Right cardiac atrium (tissue), 5 donors: ENCODE results near the gene FCHSD2. TPM values are rescaled to one million over a fixed set of nuclear protein-coding genes. Genes with fewer than 3 reads are reported as not detected.
A peak's percentile ranks its signal among the peaks of the same experiment; 100 is the strongest.

Experiments used
- ATAC-seq, 2 donors: fragments of 200-7000 bp; cut with Tn5 transposase; one replicate each; pipeline versions ENCODE4 v1.8.0 to v1.9.1; 2020; ENCODE audit warnings: moderate library complexity in 2 of 2, mild to moderate bottlenecking in 1 of 2
- DNase-seq, 3 donors: peaks; one replicate each; pipeline ENCODE4 v3.0.0-alpha.2; 2020
- H3K27ac ChIP-seq: one replicate; pipeline ENCODE4 v1.5.1; 2013; ENCODE audit warnings: mild to moderate bottlenecking, low read length, control low read depth, moderate library complexity
- H3K27me3 ChIP-seq: one replicate; pipeline ENCODE4 v1.6.1; 2013; ENCODE audit not compliant: control insufficient read depth, insufficient read depth
- H3K4me1 ChIP-seq: one replicate; pipeline ENCODE4 v1.6.1; 2013; ENCODE audit warnings: low read length; ENCODE audit not compliant: control insufficient read depth, insufficient read depth
- H3K4me3 ChIP-seq: one replicate; pipeline ENCODE4 v1.5.1; 2013; ENCODE audit warnings: low read length, control low read depth
- H3K9me3 ChIP-seq: one replicate; pipeline ENCODE4 v1.6.1; 2013; ENCODE audit warnings: low read length; ENCODE audit not compliant: control insufficient read depth
- WGBS: extraction: QIAGEN DNeasy Blood & Tissue Kit; methylation state at CpG from one replicate; pipeline ENCODE4 v1.1.7; 2013; 5-methylcytosine and 5-hydroxymethylcytosine counted together
- intact Hi-C, 4 donors: fragments of 100-400 bp; cut with DNase I; formaldehyde crosslinking; loops; one replicate each; pipeline versions ENCODE4 v1.11.0 to v1.14.0; 2022 to 2023
- polyA plus RNA-seq: library from polyadenylated mRNA; stranded (reverse); fragments of 200-250 nt; gene quantifications from one replicate; pipeline ENCODE4 v1.2.3, GENCODE V29; 2013
- total RNA-seq, 4 donors: library from RNA; stranded (reverse); fragmentation: NEBNext Ultra II Directional; extraction: Animal tissue kit (Norgen Biotek cat#: 25700); gene quantifications; one replicate each; pipeline ENCODE4 v1.2.1, GENCODE V29; 2021
- donor health status: healthy with polysubstance abuse.
- donor health status: DM: no; HTN: yes; CAD: no.
- donor health status: DM: no; HTN: no; CAD: no.
- donor health status: DM: no; HTN: yes; CAD: no; lungs with severe emphysema.
- donor health status: DM: yes; HTN: yes; CAD: no.

The FCHSD2 gene
- total and polyA plus RNA-seq, 5 donors: 12.6 to 54.1 (median 36.2) TPM

GRCh38 chr11:73160005-73160760 lies 18.1 kb upstream of the FCHSD2 start:
- Histone ChIP-seq H3K27ac (no peak overlapping the region), H3K4me1 (peaks cover 16% of the 10 kb centered on the region), H3K27me3 (no peaks in the 10 kb centered on the region), H3K9me3 (no peaks in the 10 kb centered on the region), H3K4me3 (no peak overlapping the region)
- ATAC-seq: no peak
- no peak for DNase-seq
- WGBS: 75% methylated on average over 10 of the region's 10 CpGs
- intact Hi-C loops: no loop called here

- Histone ChIP-seq H3K4me1 (peaks cover 16% of the 10 kb centered on the region), H3K4me3 (no peak overlapping the region), H3K27me3 (no peaks in the 10 kb centered on the region), H3K9me3 (no peaks in the 10 kb centered on the region), H3K27ac (peak overlapping the region; percentile 43)
- DNase-seq: no peak
- no peak for ATAC-seq
- intact Hi-C loops: no loop called here
- 94% methylated on average over 3 of the region's 3 CpGs for WGBS
These were observed 17.2 kb upstream of the FCHSD2 start for GRCh38 chr11:73159297-73159696.

DNA sequence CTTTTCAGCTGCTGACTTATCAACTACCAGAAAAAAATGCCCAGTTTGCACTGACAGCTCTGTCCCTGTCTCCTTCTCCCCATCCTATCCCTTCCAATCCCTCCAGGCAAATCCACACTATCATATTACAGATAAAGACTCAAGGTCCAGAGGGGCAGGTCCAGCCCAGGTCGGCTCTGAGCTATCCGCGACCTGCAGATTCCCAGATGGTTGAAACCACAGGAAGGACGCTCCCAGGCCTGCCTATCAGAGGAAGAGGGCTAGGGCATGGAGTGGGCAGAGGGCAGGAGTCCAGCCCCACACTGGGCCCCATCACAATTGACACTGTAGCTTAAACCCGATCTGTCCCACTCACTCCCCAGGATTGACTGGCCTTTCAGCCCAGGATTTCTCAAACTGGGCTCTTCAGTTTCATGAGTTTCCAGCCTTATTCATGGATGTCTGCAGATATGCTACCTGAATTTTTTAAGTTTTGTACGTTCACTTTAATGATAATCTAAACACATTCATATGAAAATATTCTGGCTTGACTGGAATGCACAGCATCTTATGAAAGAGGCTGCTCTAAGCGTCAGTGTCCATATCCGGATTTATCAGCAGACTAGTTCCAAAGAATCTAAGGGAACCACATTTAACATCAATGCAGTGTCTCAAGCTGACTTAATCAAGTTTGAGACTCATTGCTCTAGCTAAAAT lies 16.4 kb upstream of the FCHSD2 start:
- WGBS: 53% methylated on average over 8 of the region's 8 CpGs
- H3K4me1 ChIP-seq: peaks cover 15% of the 10 kb centered on the region
- H3K4me3 ChIP-seq: no peak overlapping the region
- DNase-seq: no peak
- intact Hi-C loops: no loop called here
- peak overlapping the region; percentile 71 for H3K27ac ChIP-seq
- H3K9me3 ChIP-seq: no peaks in the 10 kb centered on the region
- H3K27me3 ChIP-seq: no peaks in the 10 kb centered on the region
- ATAC-seq: peak; percentile 12 to 14

GRCh38 chr11:73157101-73158010 lies 15.2 kb upstream of the FCHSD2 start:
- 40% methylated on average over 9 of the region's 9 CpGs for WGBS

DNA sequence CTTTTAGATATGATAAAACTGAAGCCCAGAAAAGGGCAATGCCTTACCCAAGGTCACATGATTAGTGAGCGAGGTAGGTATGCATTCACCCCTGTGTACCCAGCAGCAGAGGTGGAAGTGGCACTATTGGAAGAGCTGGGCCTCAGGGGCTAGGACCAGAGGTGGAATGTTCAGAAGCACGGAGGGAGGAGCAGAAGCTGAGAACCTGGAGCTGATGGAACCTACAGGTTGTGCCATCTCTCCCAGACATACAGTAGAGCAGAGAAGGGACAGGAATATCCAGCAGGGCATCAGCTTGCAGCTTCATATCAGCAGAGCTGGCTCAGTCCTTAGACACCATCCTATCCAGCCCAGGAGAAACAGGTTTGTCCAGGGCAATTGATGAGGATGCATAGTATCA lies 14.6 kb upstream of the FCHSD2 start:
- peak overlapping the region; percentile 86 for H3K27ac ChIP-seq

More at GRCh38 chr11:73157101-73158010, 15.2 kb upstream of the FCHSD2 start:
- no peaks in the 10 kb centered on the region for H3K9me3 ChIP-seq
- no peaks in the 10 kb centered on the region for H3K27me3 ChIP-seq
- peak overlapping the region; percentile 86 for H3K27ac ChIP-seq
- no peak overlapping the region for H3K4me3 ChIP-seq
- peaks cover 13% of the 10 kb centered on the region for H3K4me1 ChIP-seq
- intact Hi-C loops: no loop called here
- ATAC-seq (peak; percentile 77 to 84), DNase-seq (peak; percentile 40 to 81 (median 76))

GRCh38 chr11:73156114-73156513 lies 14.0 kb upstream of the FCHSD2 start:
- WGBS: 44% methylated on average over 1 of the region's 1 CpG
- intact Hi-C loops: no loop called here
- ATAC-seq: no peak
- Histone ChIP-seq H3K27me3 (no peaks in the 10 kb centered on the region), H3K27ac (peak overlapping the region; percentile 64), H3K4me1 (peaks cover 13% of the 10 kb centered on the region), H3K4me3 (no peak overlapping the region), H3K9me3 (no peaks in the 10 kb centered on the region)
- no peak for DNase-seq

More for the DNA sequence above, 14.6 kb upstream of the FCHSD2 start:
- Histone ChIP-seq H3K4me1 (peaks cover 11% of the 10 kb centered on the region), H3K27me3 (no peaks in the 10 kb centered on the region), H3K9me3 (no peaks in the 10 kb centered on the region), H3K4me3 (no peak overlapping the region)
- no peak for DNase-seq
- WGBS: 87% methylated on average over 2 of the region's 2 CpGs
- intact Hi-C loops: no loop called here
- no peak for ATAC-seq

GRCh38 chr11:73155102-73155501 lies 13.0 kb upstream of the FCHSD2 start:
- ATAC-seq (no peak), DNase-seq (no peak)
- H3K9me3 ChIP-seq: no peaks in the 10 kb centered on the region
- intact Hi-C loops: no loop called here
- peaks cover 16% of the 10 kb centered on the region for H3K4me1 ChIP-seq
- no peak overlapping the region for H3K27ac ChIP-seq
- no peaks in the 10 kb centered on the region for H3K27me3 ChIP-seq
- WGBS: 96% methylated on average over 4 of the region's 4 CpGs
- H3K4me3 ChIP-seq: no peak overlapping the region

DNA sequence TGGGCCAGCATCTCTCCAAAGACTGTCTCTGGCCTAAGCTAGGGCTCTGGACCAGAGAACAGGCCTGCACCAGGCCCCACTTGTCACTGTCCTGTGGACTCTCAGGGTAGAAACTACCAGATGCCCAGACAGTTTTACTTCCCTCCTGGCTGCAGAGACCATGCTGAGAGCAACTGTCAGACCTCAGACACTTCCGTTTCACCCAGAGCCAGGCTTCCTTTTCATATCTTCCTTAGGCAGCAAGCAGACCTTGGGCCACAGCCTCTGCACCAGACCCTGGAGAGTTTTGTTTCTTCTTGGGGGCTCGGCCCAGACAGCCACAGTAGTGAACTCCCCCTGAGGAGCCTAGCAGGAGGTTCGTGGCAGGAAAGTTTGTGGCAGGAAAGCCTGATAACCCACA lies 12.1 kb upstream of the FCHSD2 start:
- Histone ChIP-seq H3K4me1 (peaks cover 18% of the 10 kb centered on the region), H3K9me3 (no peaks in the 10 kb centered on the region), H3K27ac (peak overlapping the region; percentile 85), H3K27me3 (no peaks in the 10 kb centered on the region), H3K4me3 (no peak overlapping the region)
- intact Hi-C loops: no loop called here
- ATAC-seq (no peak), DNase-seq (no peak)
- 66% methylated on average over 3 of the region's 3 CpGs for WGBS

DNA sequence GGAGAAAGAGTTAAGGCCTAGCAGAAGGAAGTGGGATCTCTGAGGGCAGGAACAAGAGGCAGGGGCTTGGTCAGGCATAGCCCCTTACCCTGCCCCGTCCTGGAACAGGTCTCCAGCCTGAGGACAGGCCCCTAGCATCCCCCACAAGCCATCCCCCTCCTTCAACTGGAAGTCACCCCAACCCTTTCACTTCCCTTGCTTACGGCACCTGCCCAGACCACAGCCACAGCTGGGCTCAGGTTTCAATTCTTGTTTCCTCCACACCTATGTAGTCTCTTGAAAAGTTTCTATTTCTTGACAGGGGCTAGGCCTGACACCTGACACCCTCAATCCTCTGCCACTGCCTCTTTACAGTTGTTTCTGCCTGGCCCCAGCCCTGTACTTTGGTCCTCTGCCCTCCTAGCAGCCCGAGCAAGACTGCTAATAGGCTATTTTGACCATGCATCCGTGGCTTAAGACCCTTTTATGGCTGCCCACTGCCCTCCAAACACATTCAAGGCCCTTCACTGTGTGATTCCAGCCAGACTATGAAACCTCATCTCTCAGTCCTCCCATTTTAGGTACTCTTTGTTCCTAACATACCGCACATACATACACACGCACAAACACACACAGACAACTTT lies 10.9 kb upstream of the FCHSD2 start:
- H3K27ac ChIP-seq: peak overlapping the region; percentile 85
- DNase-seq (no peak), ATAC-seq (peak in 1 of 2 donors; percentile 17)
- no peak overlapping the region for H3K4me3 ChIP-seq
- H3K4me1 ChIP-seq: peaks cover 16% of the 10 kb centered on the region
- 69% methylated on average over 6 of the region's 6 CpGs for WGBS
- H3K9me3 ChIP-seq: no peaks in the 10 kb centered on the region
- intact Hi-C loops: no loop called here
- no peaks in the 10 kb centered on the region for H3K27me3 ChIP-seq

- 85% methylated on average over 6 of the region's 6 CpGs for WGBS
- DNase-seq (no peak), ATAC-seq (no peak)
- Histone ChIP-seq H3K27ac (peak overlapping the region; percentile 85), H3K4me1 (peaks cover 16% of the 10 kb centered on the region), H3K4me3 (no peak overlapping the region), H3K9me3 (no peaks in the 10 kb centered on the region), H3K27me3 (no peaks in the 10 kb centered on the region)
- intact Hi-C loops: no loop called here
These were observed 10.2 kb upstream of the FCHSD2 start for GRCh38 chr11:73152086-73152853.
